K562 (cell line): ENCODE data around the gene GBF1. TPM values are rescaled to one million over a fixed set of nuclear protein-coding genes. Genes with fewer than 3 reads are reported as not detected.

Source experiments
- AFF4 ChIP-seq: sonication (generic); formaldehyde crosslinking; IDR thresholded peaks from 2 replicates; pipeline ENCODE4 v1.8.0; 2023; ENCODE audit warnings: mild to moderate bottlenecking, missing genetic modification reagents
- FOXM1 ChIP-seq, 2 experiments: fragments of 450-650 bp in 1 of 2; sonication (generic) in 1 of 2; formaldehyde crosslinking in 1 of 2; IDR thresholded peaks; 2 replicates each; pipeline versions ENCODE4 v1.6.1 to v1.9.0; 2017 to 2022; ENCODE audit warnings: low read depth in 2 of 2, mild to moderate bottlenecking in 2 of 2, missing genetic modification reagents in 1 of 2, moderate library complexity in 1 of 2
- HNRNPUL1 ChIP-seq: fragments of 200-400 bp; formaldehyde crosslinking; IDR thresholded peaks from 2 replicates; pipeline ENCODE4 v1.6.1; 2017; ENCODE audit warnings: low read length
- KAT8 ChIP-seq: fragments of 450-650 bp; IDR thresholded peaks from 2 replicates; pipeline ENCODE4 v1.6.1; 2016; ENCODE audit warnings: low read depth, mild to moderate bottlenecking
- MLLT1 ChIP-seq, 2 experiments: fragments of 450-650 bp; IDR thresholded peaks; 2 replicates each; pipeline ENCODE4 v1.6.1; 2016
- MTA3 ChIP-seq: fragments of 450-650 bp; formaldehyde crosslinking; IDR thresholded peaks from 2 replicates; pipeline ENCODE4 v1.6.1; 2017; ENCODE audit warnings: mild to moderate bottlenecking, borderline replicate concordance
- NFE2L1 ChIP-seq: fragments of 450-650 bp; IDR thresholded peaks from 2 replicates; pipeline ENCODE4 v1.6.1; 2016; ENCODE audit warnings: missing genetic modification characterization, low read depth, mild to moderate bottlenecking, missing compliant biosample characterization, moderate library complexity, borderline replicate concordance
- PHF20 ChIP-seq: fragments of 450-650 bp; IDR thresholded peaks from 2 replicates; pipeline ENCODE4 v1.6.1; 2018; ENCODE audit not compliant: partially characterized antibody
- RCOR1 ChIP-seq, 2 experiments: IDR thresholded peaks; 2 replicates each; pipeline ENCODE4 v1.6.1; 2012; ENCODE audit warnings: low read depth in 2 of 2, low read length in 2 of 2, borderline replicate concordance in 1 of 2, improper control_type of control experiment in 1 of 2
- SETDB1 ChIP-seq: IDR thresholded peaks from one replicate; pipeline ENCODE4 v1.6.1; 2012; ENCODE audit warnings: low read length, control low read depth, inconsistent platforms
- SMAD1 ChIP-seq: fragments of 150-350 bp; IDR thresholded peaks from 2 replicates; pipeline ENCODE4 v1.6.1; 2014; ENCODE audit warnings: low read length, low read depth; ENCODE audit not compliant: partially characterized antibody
- SMARCA4 ChIP-seq: fragments of 450-650 bp; IDR thresholded peaks from 2 replicates; pipeline ENCODE4 v1.6.1; 2016
- THRAP3 ChIP-seq: fragments of 450-650 bp; IDR thresholded peaks from 2 replicates; pipeline ENCODE4 v1.6.1; 2016; ENCODE audit warnings: mild to moderate bottlenecking, inconsistent platforms, borderline replicate concordance
- YBX1 ChIP-seq: fragments of 450-650 bp; IDR thresholded peaks from 2 replicates; pipeline ENCODE4 v1.7.1; 2016; ENCODE audit warnings: mild to moderate bottlenecking
- ZNF280A ChIP-seq: fragments of 450-650 bp; IDR thresholded peaks from 2 replicates; pipeline ENCODE4 v1.6.1; 2018; ENCODE audit warnings: mild to moderate bottlenecking, low read depth; ENCODE audit not compliant: partially characterized antibody
- ZNF398 ChIP-seq: fragments of 250-450 bp; sonication (Bioruptor Pico); IDR thresholded peaks from 2 replicates; pipeline ENCODE4 v1.8.0; 2021; ENCODE audit warnings: moderate library complexity, mild to moderate bottlenecking, inconsistent platforms
- ZNF584 ChIP-seq: fragments of 200-800 bp; sonication (Bioruptor generic); IDR thresholded peaks from 2 replicates; pipeline ENCODE4 v1.6.1; 2016; ENCODE audit warnings: low read depth, mild to moderate bottlenecking, missing genetic modification characterization, missing compliant biosample characterization
- ZNF586 ChIP-seq: fragments of 450-650 bp; formaldehyde crosslinking; conservative IDR thresholded peaks from 2 replicates; pipeline ENCODE4 v1.4.0; 2020; ENCODE audit warnings: mild to moderate bottlenecking, moderate library complexity
- ZNF77 ChIP-seq: fragments of 250-450 bp; sonication (Bioruptor Pico); IDR thresholded peaks from 2 replicates; pipeline ENCODE4 v1.5.0; 2020
- ZNF780A ChIP-seq: fragments of 250-450 bp; sonication (Bioruptor Pico); IDR thresholded peaks from 2 replicates; pipeline ENCODE4 v1.5.0; 2021; ENCODE audit warnings: mild to moderate bottlenecking
- polyA plus RNA-seq, 8 experiments: library from polyadenylated mRNA; depleted of rRNA in 4 of 8; stranded (reverse) in 5 of 8; unstranded in 3 of 8; fragments of >200 nt; fragmentation: Nextera tagmentation in 2 of 8; fragmentation: Illumina TruSeq in 1 of 8; extraction: Ambion mirVana in 2 of 8; extraction: Trizol in 1 of 8; gene quantifications; 2 replicates each; pipeline versions ENCODE4 v1.2.1 to v1.2.3, GENCODE V29; 2011 to 2014; ENCODE audit warnings: inconsistent platforms in 1 of 8, missing spikeins in 1 of 8
- total RNA-seq, 7 experiments: library from RNA; depleted of rRNA in 6 of 7; stranded (reverse); fragments of >200 nt in 6 of 7; fragmentation: Illumina TruSeq in 2 of 7; extraction: Trizol in 2 of 7; gene quantifications; 2 replicates each; pipeline versions ENCODE4 v1.2.1 to v1.2.3, GENCODE V29; 2011 to 2021; ENCODE audit warnings: low replicate concordance in 1 of 7

The GBF1 gene
- total and polyA plus RNA-seq, 9 of the 15 experiments (the other 6 are each of a cell fraction or from before 2014, with no cell fraction given): 0.69 to 28.0 (median 10.3) TPM

GRCh38 chr10:102394079-102394800 lies 148.9 kb downstream of the GBF1 start (continued):
- TF ChIP-seq ZNF280A (no peak), MLLT1 (IDR thresholded peaks at IDR 0.05) (0 out of 4 replicates have a peak, but pooled peaks of 1 of the 2 experiments have one; percentile 28), ZNF584 (CRISPR knock-in tag) (no peak), ZNF77 (CRISPR knock-in tag) (no peak), SMARCA4 (no peak), MTA3 (peak; percentile 77; the same call in 1 of the 2 replicates), YBX1 (no peak), NFE2L1 (tag) (no peak), KAT8 (no peak), HNRNPUL1 (no peak), SETDB1 (no peak), ZNF398 (CRISPR knock-in tag) (no peak), RCOR1 (IDR thresholded peaks at IDR 0.05; ENCODE audit: borderline replicate concordance in 1 of 2, low read depth in 2 of 2, low read length in 2 of 2) (no peak), THRAP3 (no peak), FOXM1 (IDR thresholded peaks at IDR 0.05; ENCODE audit: low read depth) (0 out of 2 replicates have a peak, but pooled peaks have one; percentile 37), FOXM1 (CRISPR knock-in tag; IDR thresholded peaks at IDR 0.05; ENCODE audit: low read depth) (no peak), AFF4 (no peak), PHF20 (peak; percentile 50), SMAD1 (no peak), ZNF780A (CRISPR knock-in tag) (no peak), ZNF586 (CRISPR knock-in tag) (no peak)
